Cerebellar cortex (tissue), 1 donor: ENCODE measurements around the gene LY86.

Source experiments
- DNase-seq: peaks from one replicate; pipeline ENCODE4 v3.0.0-alpha.2; 2015; ENCODE audit warnings: low spot score

Gene LY86

DNA sequence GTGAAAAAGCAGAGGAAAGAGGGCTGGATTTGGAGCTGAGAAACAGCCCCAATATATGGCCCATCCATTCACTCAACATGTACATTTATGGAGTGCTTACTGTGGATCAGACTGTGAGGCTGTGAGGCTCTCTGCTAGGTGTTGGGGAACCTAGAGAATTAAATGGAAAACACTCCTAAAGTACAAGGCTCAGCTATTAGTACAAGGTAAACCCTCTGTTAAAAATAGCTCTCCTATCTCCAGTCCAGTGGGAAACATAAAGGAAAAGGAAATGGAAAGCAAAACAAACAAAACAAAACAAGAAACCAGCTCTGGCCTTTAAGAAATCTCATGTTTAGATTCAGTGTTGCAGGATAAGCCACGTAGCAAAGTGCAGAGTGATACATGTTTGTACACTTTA, 35.0 kb downstream of the LY86 start:
- no peak for DNase-seq

DNA sequence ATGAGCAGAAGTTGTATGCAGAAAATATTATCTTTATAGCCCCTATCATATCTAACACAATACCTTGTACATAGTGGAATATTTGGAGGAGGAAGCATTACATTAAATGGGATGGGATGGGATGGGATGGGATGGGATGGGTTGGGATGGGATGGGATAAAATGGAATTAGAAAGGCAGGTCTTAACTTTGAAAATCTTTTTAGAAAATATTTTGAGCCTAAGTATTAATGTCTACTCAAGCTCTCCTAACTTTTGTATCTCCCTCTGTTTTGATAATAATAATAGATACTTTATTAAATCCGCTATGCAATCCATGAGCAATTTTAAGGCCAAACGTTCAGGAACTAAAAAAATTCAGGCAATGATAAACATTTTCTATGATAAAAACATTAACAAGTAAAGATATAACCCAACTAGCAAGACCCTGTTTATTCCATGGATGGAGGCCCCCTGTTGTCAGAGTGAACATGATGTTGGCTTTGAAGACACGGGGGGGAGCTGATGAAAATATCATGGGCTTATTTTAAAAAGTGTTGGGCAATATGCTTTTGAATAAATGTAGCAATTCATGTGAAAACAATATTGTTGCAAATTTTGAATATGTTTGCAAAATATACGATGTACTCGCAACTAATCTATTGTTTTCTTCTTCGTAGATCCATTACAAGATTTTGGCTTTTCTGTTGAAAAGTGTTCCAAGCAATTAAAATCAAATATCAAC, 35.9 kb downstream of the LY86 start:
- no peak for DNase-seq

DNA sequence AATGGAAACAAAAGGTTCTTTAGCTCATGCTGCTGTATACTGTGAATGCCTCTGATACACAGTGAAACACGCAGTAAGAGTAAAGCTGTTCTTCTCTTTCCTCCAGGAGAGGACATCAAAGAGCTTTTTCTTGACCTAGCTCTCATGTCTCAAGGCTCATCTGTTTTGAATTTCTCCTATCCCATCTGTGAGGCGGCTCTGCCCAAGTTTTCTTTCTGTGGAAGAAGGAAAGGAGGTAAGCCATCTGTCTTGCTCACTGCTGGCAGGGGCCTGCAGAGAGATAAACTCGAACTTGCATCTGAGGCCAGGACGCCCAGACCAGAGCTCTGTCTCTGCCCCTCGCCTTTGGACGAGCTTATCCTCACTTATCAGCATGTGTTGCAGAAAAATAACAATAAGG, 37.7 kb downstream of the LY86 start:
- DNase-seq, result peak; percentile 47

DNA sequence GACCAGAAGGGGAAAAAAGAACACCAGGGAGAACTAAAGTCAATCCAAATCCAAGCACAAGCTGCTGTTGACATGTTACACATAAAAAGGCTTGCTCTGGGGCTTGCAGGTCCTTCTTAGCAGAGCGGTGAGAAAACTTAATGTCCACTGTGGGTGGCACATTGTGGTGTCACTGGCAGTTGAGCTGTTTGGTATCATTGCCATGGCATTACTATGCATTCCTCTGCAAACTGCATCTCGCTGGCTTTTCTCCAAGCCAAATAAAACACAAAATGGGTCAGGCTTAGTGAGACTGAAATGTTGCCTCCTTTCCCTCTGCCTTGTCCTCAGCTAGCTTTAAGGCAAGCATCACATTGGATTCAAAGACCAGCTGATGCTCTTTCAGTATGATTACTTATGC, 40.9 kb downstream of the LY86 start:
- peak; percentile 59 for DNase-seq

DNA sequence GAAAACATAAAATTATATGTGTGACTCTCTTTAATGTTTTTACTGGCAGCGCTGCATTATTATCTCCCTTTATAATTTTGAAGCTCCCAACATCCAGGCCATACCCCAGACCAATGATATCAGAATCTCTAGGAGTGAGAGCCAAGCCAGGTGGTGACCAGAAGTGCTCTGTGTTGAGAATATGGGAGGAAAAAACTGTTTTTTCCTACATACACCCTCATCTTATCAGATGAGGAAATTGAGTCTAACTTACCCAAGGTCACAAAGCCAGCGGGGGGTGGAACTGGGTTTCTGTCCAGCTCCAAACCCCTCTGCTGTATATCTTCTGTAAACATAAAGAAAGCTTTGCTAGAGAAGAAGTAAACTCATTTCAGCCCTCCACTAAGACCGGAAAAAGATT, 42.5 kb downstream of the LY86 start:
- no peak for DNase-seq

DNA sequence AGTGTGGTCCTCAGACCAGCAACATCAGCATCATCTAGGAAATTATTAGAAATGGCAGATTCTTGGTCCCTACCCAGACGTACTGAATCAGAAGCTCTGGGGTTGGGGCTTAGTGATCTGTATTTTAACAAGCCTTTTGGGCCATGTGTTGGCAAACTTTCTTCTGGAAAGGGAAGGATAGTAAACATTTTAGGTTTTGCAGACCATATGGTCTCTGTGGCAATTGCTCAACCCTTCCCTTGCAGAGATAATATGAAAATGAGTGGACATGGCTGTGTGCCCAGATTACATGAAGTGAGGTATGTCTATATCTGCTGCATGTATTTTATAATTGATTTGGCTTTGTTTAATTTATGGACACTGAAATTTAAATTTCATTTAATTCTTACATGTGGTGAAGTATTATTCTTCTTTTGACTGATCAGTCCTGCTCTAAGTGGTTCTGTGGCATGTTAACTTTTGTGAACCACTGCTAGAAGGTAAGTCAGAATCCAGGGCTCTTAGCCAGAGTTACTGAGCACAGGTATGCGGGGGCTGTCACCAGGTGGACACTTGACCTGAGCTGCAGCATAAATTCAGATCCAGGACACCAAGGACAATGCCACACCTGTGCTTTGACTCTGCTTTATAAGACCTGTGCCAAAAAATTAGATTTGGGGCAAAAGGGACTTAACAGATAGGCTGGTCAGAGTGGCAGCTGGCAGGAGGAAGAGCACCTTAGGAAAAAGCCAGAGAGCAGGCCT, 43.2 kb downstream of the LY86 start:
- peak; percentile 89 for DNase-seq

DNA sequence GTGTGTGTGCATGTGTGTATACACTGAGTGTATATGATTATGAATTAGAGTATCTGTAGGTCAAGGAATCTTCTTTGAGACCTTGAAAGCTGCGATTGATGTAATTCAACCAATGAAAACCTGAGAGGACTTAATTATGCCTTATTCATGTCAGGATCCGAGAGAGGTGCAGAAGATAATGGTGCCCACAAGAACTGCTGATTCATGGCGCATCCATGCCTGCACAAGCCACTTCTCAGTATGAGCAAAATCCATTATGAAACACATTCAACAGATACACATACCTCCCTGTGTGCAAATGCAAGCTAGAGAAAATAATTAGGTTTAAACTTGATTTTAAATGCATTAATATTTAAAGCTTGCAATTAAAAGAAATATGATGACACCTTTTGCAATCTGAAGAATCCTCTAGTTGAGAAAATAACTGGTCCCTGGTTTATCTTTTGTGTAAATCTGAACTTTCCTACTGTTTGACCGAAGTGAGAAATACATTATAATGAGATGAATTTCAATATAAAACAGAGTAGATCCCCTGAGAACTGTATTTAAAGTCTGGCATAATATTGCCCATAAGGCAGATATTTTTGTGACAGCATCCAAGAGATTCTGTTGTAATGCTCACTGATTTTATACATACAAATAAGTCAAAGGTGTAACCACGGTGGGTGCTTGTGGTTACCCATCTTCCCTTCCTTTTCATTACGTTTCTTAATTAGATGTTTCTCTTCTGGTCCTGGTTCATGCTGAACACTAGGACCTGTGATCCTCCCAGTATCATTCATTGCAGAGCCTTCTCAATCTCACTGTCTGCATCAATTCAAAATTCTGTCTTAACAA, 45.6 kb downstream of the LY86 start:
- DNase-seq, result no peak

DNA sequence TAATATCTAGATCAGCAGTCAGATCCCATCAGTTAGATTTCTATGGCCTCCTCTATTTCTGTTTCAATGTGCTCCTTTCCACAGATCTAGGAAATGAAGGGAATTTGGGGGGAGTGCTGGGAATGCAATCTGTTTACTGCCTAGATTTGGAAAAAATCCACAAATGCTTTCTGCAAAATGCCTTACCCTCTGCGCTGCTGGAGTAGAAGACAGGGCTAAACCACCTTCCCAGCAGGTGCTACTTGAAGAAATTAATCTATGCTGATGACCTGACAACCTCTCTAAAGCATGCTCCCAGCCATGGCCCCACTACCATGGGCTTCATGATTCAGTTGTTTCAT, 46.2 kb downstream of the LY86 start:
- DNase-seq, result peak; percentile 85

DNA sequence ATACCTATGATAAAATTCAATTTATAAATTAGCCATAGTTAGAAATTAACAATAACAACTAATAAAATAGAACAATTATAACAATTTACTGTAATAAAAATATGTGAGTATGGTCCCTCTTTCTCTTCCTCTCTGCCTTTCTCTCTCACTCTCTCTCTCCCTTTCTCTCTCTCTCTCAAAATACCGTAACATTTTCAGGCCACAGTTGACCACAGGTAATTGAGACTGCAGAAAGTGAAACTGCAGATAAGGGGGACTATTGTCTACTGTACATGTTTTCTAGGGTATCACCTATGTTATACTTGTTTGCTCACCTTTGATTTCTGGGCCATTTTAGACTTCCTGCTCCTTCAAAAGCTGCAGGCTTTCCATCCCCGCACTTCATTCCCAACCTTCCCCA, 46.8 kb downstream of the LY86 start:
- DNase-seq, result no peak

DNA sequence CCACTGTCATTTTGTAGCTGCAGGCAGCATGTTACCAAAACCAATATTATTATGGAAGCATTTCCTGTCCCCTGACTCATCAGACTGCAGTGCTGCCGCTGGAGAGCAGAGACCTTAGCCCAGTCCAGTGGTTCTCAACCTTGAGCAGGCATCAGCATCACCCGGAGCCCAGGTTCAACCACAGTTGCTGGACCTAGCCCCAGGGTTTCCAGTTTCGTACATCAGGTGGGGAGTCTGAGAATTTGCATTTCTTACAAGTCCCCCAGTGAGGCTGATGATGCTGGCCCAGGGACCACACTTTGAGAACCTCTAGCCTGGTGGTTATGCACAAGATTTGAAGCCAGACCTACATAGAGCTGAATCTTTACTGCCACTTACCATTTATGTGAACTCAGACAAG, 47.3 kb downstream of the LY86 start:
- DNase-seq, result no peak

DNA sequence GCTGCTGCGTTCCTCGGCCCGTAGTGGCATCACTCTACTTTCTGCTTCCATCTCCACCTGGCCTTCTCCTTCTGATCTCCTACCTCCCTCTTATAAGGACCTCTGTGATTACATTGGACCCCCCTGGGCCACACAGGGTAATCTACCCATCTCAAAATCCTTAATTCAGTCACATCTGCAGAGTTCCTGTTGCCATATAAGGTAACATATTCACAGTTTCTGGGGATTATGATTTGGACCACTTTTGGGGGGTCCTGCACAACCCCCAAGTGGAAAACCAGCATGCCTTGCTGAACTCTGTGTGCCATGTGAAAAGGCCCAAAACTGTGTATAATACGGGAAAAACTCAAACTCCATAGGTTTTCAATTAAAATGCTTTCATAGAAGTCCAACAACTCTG, 51.1 kb downstream of the LY86 start:
- no peak for DNase-seq

DNA sequence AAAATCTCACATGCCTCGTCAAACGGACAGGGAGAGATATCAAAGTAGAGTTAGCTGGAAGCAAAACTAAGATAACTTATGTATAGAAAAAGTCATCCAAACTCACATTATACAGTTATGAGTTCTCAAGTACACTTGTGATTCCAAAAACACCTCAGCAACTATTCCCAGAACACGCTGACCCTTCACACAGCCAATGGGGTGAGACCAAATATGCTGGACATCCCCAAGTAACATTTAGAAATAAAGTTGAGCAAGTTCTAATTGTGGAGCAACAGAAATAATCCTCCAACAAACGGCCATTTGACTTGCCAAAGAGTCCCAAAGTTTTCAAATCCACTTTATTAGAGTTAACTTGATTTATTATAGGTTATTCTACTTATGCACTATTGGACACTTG, 52.4 kb downstream of the LY86 start:
- DNase-seq, result no peak

DNA sequence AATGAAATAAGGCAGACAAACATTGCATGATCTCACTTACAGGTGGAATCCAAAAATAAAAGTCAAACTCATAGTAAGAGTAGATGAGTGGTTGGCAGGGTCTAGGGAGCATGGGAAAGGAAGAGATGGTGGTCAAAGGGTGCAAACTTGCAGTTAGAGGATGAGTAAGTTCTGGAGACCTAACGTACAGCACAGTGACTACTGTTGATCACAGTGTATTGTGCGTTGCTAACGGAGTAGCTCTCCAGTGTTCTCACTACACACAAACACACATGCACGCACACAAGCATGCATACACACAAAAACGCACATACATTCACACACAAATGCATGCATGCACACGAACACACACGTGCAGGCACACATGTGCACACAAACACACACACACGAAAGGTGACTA, 54.9 kb downstream of the LY86 start:
- no peak for DNase-seq

DNA sequence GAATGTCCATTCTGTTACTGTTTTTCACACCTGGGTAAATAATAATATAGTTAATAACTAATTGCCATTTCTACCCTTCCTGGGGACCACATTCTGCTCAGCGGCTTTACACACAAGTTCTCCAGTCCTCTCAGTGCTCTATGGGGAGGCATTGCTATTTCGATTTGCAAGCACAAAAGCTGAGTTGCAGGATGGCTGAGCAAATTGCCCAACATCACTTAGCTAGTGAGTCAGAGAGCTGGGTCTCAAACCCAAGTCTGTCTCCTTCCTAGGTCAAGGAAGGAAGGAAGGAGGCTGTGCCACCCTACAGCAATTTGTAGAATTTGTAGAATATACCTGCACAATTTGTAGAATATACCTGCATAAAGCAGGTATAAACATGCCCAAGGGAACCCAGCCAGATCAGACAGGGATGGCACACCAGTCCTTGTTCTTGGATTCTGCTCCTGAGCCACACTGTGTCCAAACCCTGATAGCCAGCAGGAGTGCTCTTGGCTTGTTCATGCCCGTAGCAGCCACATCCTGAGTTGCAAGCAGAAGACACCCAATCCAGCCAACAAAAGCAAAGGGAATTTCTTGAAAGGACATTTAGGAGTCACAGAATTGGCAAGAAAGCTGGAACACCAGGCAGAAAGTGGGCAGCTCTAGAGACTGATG, 56.9 kb downstream of the LY86 start:
- DNase-seq, result peak; percentile 69

DNA sequence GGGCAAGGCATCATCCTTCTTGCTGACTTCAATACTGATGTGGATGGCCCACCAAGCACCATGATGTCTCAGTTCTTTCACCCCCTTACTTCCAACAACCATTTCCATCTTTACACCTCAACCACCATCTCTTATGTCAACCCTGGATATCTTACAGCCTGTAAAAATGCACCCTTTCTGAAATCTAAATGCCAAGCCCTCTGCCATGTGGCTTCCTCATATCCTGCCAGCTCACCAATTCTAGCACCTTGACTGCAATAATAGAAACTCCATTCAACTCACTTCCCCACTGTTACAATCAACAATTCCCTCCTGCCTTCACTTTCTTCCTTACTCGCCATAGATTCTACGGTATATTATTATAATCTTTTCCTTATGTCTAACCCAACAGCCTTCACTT, 57.9 kb downstream of the LY86 start:
- DNase-seq, result no peak

DNA sequence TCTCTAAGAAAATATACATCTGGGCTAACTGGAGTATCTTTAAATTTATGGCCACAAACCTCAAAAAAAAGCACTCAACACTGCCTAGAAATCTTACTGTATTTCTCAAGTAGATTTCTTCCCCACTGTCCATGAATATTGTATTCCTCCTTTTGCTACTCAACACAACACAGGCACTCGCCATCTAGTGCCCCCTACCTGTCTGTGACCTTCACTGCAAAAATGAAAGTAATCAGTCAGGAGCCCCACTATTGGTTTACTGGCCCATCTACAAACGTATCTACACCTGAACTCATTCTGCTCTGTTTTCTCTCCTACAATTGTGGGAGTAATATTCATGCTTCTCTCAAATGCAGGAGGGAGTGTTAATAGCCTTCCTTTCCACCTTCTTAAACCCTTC, 58.3 kb downstream of the LY86 start:
- DNase-seq, result no peak

DNA sequence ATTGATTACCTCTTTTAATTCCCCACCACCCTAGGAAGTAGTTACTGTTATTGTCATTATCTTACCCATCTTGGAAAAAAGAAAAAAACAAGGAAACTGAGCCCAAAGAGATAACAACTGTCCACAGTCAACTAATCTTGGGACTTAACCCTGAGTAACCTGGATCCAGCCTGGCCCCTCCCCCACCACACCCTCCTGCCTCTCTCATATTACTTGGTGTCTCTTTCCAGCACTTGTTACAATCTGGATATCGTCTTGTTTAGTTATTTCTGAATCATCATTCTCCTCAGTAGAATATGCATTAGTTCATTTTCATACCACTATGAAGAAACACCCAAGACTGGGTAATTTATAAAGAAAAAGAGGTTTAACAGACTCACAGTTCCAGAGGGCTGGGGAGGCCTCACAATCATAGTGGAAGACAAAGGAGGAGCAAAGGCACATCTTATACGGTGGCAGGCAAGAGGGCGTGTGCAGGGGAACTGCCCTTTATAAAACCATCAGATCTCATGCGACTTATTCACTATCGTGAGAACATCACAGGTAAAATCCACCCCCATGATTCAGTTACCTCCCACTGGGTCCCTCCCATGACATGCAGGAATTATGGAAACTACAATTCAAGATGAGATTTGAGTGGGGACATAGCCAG, 60.3 kb downstream of the LY86 start:
- DNase-seq, result no peak

DNA sequence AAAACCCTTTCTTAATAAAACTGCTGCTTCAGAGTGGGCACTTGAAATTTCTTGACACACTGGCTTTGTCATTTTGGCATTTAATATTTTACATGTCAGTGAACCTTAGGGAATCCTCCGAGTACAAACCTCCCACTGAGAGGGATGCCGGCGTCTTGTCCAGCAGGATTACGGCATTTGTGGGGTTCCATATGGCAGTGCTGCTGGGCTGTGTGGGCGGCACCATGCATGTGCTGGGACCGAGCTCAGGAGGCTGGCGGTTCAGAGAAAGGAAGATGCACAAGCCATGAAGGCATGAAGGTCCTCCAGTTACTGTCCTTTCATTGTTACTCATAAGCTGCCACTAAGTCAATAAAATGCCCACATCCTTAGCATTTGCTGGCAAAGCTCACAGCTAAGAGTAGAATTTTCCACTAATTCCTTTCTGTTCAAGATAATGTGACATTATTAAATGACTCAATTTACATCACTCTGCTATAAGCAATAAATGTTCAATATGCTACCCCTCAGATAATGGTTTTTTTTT, 61.4 kb downstream of the LY86 start:
- DNase-seq, result peak; percentile 80

DNA sequence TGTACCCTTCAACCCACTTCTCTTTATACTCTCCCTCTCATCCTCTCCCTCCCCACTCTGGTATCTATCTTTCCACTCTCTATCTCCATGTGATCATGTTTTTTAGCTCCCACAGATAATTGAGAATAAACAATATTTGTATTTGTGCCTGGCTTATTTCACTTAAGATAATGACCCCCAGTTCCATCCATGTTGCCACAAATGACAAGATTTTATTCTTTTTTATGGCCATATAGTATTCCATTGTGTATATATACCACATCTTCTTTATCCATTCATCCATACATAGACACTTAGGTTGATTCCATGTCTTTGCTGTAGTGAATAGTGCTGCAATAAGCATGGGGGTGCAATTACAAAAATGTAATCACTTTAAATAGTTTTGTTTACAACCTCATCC, 62.3 kb downstream of the LY86 start:
- DNase-seq, result no peak

DNA sequence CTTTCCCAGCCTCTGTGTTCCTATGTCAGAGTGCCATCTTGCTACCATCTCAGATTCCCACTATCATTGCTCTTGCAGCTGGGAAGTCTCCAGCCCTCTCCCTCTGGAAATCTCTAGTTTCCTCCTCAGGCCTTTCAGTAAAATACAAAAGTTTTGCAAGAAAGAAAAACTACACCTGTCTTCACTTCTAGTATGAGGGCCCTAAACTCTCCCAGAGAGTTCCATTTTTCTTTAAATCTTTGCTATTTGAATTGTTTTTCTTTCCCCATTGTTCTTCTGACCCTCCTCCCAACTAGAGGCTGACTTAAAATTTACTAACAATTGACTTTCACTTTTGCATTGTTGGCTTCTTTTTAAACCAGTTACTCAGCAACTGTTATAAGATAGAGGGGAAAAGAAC, 62.8 kb downstream of the LY86 start:
- no peak for DNase-seq

DNA sequence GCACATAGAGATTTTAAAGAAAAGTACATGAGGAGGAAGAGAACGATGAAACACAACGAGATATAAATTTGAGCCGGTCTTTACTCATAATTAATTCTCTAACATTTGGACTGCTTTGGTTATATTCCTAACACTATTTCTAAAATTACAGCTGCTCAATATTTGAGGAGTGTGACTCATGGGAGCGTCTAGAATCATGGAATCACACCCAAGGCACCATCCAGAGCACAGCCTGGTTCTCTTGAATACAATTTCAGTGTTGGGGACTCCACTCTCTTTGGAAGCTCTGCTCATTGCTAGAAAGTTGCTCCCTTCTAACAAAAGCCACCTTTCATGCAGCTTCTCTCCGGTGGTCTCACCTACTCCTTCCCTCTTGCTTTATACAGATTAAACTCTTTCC, 64.4 kb downstream of the LY86 start:
- DNase-seq, result no peak
